Activated naive CD8-positive, alpha-beta T cell treated with anti-CD3 and anti-CD28 coated beads, Interleukin-2, amount 10 ng/mL, durations not matched to agents 7 days and 5 days (primary cell): ENCODE data around the gene PROSER3. TPM values are rescaled to one million over a fixed set of nuclear protein-coding genes. Genes with fewer than 3 reads are reported as not detected.
"Not testable (repeated sequence)": the region's sequence is repeated elsewhere in the genome, so short reads cannot be mapped to it uniquely, and the experiment has no call there.

Experiments
- ATAC-seq: fragments of 150-1000 bp; cut with Tn5 transposase; one replicate; pipeline ENCODE4 v1.10.0; 2021; ENCODE audit warnings: low read depth, moderate library complexity
- POLR2A ChIA-PET: fragments of 350-600 bp; sonication (Branson Sonifier 250); formaldehyde crosslinking; loops from one replicate; lab custom pipeline; 2021; ENCODE audit warnings: antibody characterized with exemption; lab: Charles Lee
- DNase-seq: peaks from one replicate; pipeline ENCODE4 v3.0.0; 2021
- H3K27ac Mint-ChIP-seq: one replicate; pipeline ENCODE4 v1.8.0; 2022; ENCODE audit warnings: mild to moderate bottlenecking, mixed read lengths
- H3K27me3 Mint-ChIP-seq: one replicate; pipeline ENCODE4 v1.8.0; 2022; ENCODE audit warnings: mild to moderate bottlenecking, moderate library complexity, mixed read lengths
- H3K36me3 Mint-ChIP-seq: one replicate; pipeline ENCODE4 v1.8.0; 2021; ENCODE audit warnings: mild to moderate bottlenecking, mixed read lengths
- H3K4me1 Mint-ChIP-seq: one replicate; pipeline ENCODE4 v1.8.0; 2021; ENCODE audit warnings: mixed read lengths
- H3K4me3 Mint-ChIP-seq: one replicate; pipeline ENCODE4 v1.8.0; 2022; ENCODE audit warnings: mild to moderate bottlenecking, moderate library complexity, mixed read lengths
- H3K9me3 Mint-ChIP-seq: one replicate; pipeline ENCODE4 v1.8.0; 2021; ENCODE audit warnings: mixed read lengths
- total RNA-seq, 2 experiments: library from RNA; stranded (reverse); gene quantifications; one replicate each; pipeline ENCODE4 v1.2.3, GENCODE V29; 2021

PROSER3 gene
- total RNA-seq, 2 experiments from 2014 or later = 53.0 to 59.9 TPM

DNA sequence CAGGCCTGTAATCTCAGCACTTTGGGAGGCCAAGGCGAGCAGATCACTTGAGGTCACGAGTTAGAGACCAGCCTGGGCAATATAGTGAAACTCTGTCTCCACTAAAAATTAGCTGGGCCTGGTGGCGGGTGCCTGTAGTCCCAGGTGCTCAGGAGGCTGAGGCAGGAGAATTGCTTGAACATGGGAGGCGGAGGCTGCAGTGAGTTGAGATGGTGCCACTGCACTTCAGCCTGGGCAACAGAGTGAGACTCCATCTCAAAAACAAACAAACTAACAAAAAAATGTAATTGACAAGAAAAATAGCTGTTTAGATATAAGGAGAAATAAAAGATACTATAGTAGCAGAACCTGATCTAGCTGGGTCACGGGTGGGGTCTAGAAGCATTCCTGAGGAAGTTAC is 14.4 kb downstream of the PROSER3 start:
- H3K27me3 Mint-ChIP-seq, POLR2A ChIA-PET, H3K36me3 Mint-ChIP-seq, H3K4me3 Mint-ChIP-seq, H3K9me3 Mint-ChIP-seq, DNase-seq, H3K27ac Mint-ChIP-seq, ATAC-seq: not testable (repeated sequence)
- H3K4me1 Mint-ChIP-seq = peaks cover 20% of the 10 kb centered on the region

DNA sequence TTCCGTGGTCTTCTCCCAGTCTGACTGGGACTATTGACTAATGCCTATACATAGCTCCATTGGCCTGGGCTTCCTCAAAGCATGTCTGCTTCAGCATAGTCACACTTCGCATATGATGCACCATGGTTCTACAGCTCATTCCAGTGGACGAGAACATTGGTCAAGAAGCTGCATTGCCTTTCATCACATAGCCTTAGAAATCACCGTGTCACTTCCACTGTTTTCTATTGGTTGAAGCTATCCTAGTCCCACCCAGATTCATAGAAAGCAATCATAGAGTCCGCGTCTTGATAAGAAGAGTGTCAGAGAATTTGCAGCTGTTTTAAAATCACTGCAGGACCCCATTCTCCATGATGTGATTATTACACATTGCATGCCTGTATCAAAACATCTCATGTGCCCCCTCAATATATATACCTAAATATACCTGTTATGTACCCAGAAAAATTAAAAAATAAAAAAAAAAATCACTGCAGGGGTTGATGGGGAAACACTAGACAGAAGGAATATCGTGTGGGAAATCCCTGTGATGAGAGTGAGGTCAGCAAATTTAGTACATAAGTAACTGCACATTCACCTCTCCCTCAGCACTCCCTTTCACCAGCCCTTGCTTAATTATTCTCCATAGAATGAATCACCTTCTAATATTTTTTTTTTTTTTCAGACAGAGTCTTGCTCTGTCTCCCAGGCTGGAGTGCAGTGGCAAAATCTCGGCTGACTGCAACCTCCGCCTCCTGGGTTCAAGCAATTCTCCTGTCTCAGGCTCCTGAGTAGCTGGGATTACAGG is 15.2 kb downstream of the PROSER3 start:
- H3K36me3 Mint-ChIP-seq = peaks cover 7% of the 10 kb centered on the region
- ATAC-seq (no peak), DNase-seq (no peak)
- POLR2A ChIA-PET = interaction anchor here (1.2 kb wide), 1 partner anchor 130 kb away, joined by 4 read pairs; no protein-coding TSS in a partner anchor
- H3K27ac Mint-ChIP-seq = no peak overlapping the region
- H3K4me3 Mint-ChIP-seq = no peak overlapping the region
- H3K9me3 Mint-ChIP-seq = no peaks in the 10 kb centered on the region
- H3K27me3 Mint-ChIP-seq = no peaks in the 10 kb centered on the region
- peaks cover 20% of the 10 kb centered on the region for H3K4me1 Mint-ChIP-seq

DNA sequence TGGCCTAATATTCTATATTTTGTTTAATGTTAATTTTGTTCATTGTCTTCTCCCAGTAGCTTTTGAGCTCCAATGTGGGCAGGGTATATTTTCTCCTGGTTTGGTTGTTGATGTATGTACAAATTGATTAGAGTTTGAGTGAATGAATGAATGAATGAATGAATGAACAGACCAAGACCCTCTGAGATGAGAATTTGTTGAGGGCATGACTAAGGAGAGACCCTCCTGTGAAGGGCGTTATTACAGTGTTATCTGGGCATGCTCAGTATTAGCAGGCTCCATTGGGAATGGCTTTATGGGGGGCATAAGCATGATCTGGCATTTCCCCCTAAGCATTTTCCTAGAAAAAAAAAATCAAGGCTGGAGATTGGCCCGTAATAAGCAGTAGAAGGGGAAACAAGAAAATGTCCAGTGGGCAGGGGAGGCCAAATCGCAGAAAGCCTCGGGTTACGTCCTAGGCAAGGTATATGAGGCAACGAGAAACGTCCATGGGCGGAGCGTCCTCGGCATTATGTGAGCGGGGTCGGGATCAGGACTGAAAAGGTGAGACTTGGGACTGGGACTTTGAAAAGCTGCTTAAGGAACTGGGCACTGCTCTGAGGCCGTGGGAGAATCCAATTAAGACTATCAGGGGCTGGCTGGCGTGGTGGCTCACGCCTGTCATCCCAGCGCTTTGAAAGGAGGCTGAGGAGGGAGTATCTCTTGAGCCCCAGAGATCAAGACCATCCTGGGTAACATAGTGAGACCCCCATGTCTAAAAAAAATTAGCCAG is 16.5 kb downstream of the PROSER3 start:
- POLR2A ChIA-PET = interaction anchor here (0.7 to 1.2 kb wide), 4 partner anchors 12 to 502 kb away, joined by 3 to 4 read pairs (median 4); no protein-coding TSS in a partner anchor
- DNase-seq = no peak
- H3K36me3 Mint-ChIP-seq = peaks cover 1% of the 10 kb centered on the region
- ATAC-seq = no peak
- H3K9me3 Mint-ChIP-seq = no peaks in the 10 kb centered on the region
- H3K4me1 Mint-ChIP-seq = peaks cover 22% of the 10 kb centered on the region
- no peaks in the 10 kb centered on the region for H3K27me3 Mint-ChIP-seq
- H3K27ac Mint-ChIP-seq = no peak overlapping the region
- H3K4me3 Mint-ChIP-seq = peak overlapping the region; percentile 74

GRCh38 chr19:35775046-35775297 is 17.0 kb downstream of the PROSER3 start:
- no peak for DNase-seq
- POLR2A ChIA-PET = interaction anchor here (0.7 kb wide), 2 partner anchors 13 to 502 kb away, joined by 3 to 4 read pairs; no protein-coding TSS in a partner anchor
- Mint-ChIP-seq H3K36me3 (peaks cover 1% of the 10 kb centered on the region), H3K27ac (no peak overlapping the region), H3K4me3 (peak overlapping the region; percentile 74), H3K4me1 (peaks cover 22% of the 10 kb centered on the region), H3K27me3 (no peaks in the 10 kb centered on the region), H3K9me3 (no peaks in the 10 kb centered on the region)
- ATAC-seq = no peak

GRCh38 chr19:35775298-35776101 is 17.5 kb downstream of the PROSER3 start, which contains the start of gene ARHGAP33:
Gene ARHGAP33 (plus strand): TSS chr19:35775564. CDS start chr19:35775659, 95 bp downstream.
- peak within 1 kb of the TSS; percentile 88 for H3K27ac Mint-ChIP-seq

DNA sequence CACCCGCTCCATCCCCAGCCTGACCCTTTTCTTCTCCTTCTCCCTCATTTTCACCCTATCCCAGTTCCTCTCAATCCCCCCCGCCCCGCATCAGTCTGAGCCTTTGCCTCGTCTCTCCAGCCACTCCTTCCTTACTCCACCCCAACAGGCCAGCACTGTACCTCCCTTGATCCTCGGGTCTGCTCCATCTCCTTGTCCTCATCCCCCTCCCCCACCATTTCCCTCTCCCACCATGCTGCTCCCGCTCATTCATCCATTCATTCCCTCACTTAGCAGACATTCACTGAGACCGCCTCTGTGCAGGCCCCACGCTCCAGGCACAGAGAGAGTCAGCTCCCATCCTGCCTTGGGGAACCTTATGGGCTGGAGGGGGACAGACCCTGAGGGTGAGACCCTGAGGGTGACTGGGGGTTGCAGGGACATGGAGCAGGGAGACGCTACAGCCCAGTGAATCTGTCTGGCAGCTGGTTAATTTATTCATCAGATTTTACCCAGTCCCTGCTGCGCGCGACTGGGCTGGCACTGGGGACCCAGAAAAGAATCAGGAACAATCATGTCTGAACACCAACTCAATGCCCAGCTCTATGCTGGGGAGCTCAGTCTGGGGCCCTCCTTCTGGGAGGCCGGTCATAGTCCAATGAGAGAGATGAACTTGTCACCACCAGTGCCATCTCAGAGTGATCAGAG is 18.3 kb downstream of the PROSER3 start:
- DNase-seq (no peak), ATAC-seq (no peak)
- POLR2A ChIA-PET = interaction anchor here (0.8 to 1.2 kb wide), 2 partner anchors 10 to 277 kb away, joined by 3 read pairs; partner anchors contain the start of gene THAP8
- H3K4me1 Mint-ChIP-seq = peaks cover 22% of the 10 kb centered on the region
- peak overlapping the region; percentile 95 for H3K4me3 Mint-ChIP-seq
- no peaks in the 10 kb centered on the region for H3K9me3 Mint-ChIP-seq
- H3K27ac Mint-ChIP-seq = peak overlapping the region; percentile 88
- H3K27me3 Mint-ChIP-seq = no peaks in the 10 kb centered on the region
- H3K36me3 Mint-ChIP-seq = peaks cover 4% of the 10 kb centered on the region

More at GRCh38 chr19:35775298-35776101, 17.5 kb downstream of the PROSER3 start, which contains the start of gene ARHGAP33:
- Mint-ChIP-seq H3K27me3 (no peaks in the 10 kb centered on the region), H3K9me3 (no peaks in the 10 kb centered on the region), H3K4me3 (peak within 1 kb of the TSS; percentile 95), H3K4me1 (peaks cover 22% of the 10 kb centered on the region), H3K36me3 (peaks cover 1% of the 10 kb centered on the region)
- peak; percentile 92 for ATAC-seq
- POLR2A ChIA-PET = interaction anchor here (0.7 to 1.2 kb wide), 2 partner anchors 13 to 278 kb away, joined by 3 read pairs; partner anchors contain the start of gene THAP8
- DNase-seq = peak; percentile 99

DNA sequence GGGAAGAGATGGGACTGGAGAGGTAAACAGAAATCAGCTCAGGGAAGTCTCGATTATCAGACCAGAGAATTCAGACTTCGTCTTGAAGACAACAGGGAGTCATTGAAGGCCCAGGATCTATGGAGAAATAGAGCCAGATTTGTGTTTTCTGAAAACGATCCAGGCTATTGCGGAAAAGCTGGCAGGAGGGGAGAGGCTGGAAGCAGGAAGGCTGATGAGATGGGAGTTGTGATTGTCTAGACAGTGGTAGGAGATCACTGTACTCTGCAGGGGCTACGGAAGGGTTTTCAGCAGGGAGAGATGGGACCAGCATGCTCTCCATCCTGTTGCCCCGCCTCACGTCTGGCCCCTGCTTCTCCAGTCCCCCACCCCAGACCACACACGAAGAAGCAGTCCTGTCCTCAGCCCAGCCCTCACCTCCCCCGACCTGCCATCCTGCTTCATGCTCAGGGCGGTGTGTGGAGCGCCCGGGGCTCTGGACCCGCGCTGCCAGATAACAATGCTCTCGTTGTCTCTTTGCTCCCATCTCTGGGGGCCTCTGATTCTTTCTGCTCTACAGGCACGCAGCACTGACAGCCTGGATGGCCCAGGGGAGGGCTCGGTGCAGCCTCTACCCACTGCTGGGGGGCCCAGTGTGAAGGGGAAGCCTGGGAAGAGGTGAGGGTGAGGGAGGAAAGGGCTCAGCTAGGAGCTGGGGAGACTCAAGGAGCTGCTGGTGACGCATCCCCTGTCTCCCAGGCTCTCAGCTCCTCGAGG is 19.3 kb downstream of the PROSER3 start:
- DNase-seq = no peak
- no peak for ATAC-seq
- peak overlapping the region; percentile 2 for H3K27ac Mint-ChIP-seq
- H3K4me3 Mint-ChIP-seq = peak overlapping the region; percentile 95
- POLR2A ChIA-PET = interaction anchor here (0.8 kb wide), 1 partner anchor 9 kb away, joined by 3 read pairs; no protein-coding TSS in a partner anchor
- no peaks in the 10 kb centered on the region for H3K9me3 Mint-ChIP-seq
- no peaks in the 10 kb centered on the region for H3K27me3 Mint-ChIP-seq
- peaks cover 22% of the 10 kb centered on the region for H3K4me1 Mint-ChIP-seq
- H3K36me3 Mint-ChIP-seq = peaks cover 5% of the 10 kb centered on the region

- POLR2A ChIA-PET = no interaction called here
- no peak for ATAC-seq
- Mint-ChIP-seq H3K9me3 (no peaks in the 10 kb centered on the region), H3K27ac (no peak overlapping the region), H3K4me1 (peaks cover 23% of the 10 kb centered on the region), H3K27me3 (no peaks in the 10 kb centered on the region), H3K36me3 (peaks cover 7% of the 10 kb centered on the region), H3K4me3 (no peak overlapping the region)
- no peak for DNase-seq
Observed at GRCh38 chr19:35777961-35778360, 20.0 kb downstream of the PROSER3 start.

DNA sequence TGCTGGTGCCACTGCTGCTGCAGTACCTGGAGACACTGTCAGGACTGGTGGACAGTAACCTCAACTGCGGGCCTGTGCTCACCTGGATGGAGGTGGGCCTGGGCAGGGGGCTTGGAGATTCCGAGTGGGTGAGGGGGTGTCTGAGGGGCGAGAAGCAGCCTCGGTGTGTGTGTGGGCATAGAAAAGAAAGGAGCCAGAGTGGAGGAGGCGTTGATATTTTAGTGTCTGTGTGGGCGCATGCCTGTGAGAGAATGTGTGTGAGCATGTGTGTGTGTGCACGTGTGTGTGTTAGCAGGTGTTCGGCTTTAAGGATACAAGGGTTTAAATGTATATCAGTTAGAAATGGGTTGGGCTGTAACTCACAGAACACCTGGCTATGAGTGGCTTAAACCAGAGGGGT is 21.1 kb downstream of the PROSER3 start:
- Mint-ChIP-seq H3K36me3 (peaks cover 10% of the 10 kb centered on the region), H3K27ac (no peak overlapping the region), H3K27me3 (no peaks in the 10 kb centered on the region), H3K4me3 (no peak overlapping the region), H3K4me1 (peaks cover 28% of the 10 kb centered on the region), H3K9me3 (no peaks in the 10 kb centered on the region)
- DNase-seq (no peak), ATAC-seq (no peak)
- POLR2A ChIA-PET = no interaction called here

GRCh38 chr19:35780058-35780457 is 22.1 kb downstream of the PROSER3 start:
- no peak for ATAC-seq
- no peak overlapping the region for H3K27ac Mint-ChIP-seq
- no peaks in the 10 kb centered on the region for H3K9me3 Mint-ChIP-seq

DNA sequence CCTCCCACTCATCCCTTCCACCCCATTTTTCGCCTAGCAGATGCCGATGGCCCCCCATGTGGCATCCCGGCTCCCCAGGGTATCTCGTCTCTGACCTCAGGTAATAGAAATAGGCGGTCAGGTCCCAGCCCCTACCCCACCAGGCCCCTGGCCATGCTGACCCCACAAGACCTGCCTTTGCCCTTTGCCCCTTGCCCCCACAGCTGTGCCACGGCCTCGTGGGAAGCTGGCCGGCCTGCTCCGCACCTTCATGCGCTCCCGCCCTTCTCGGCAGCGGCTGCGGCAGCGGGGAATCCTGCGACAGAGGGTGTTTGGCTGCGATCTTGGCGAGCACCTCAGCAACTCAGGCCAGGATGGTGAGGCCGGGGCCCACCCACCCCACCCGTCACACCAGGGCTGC is 22.7 kb downstream of the PROSER3 start:
- DNase-seq = no peak
- Mint-ChIP-seq H3K27ac (no peak overlapping the region), H3K4me1 (peaks cover 20% of the 10 kb centered on the region), H3K36me3 (peaks cover 10% of the 10 kb centered on the region), H3K4me3 (no peak overlapping the region), H3K9me3 (no peaks in the 10 kb centered on the region), H3K27me3 (no peaks in the 10 kb centered on the region)
- ATAC-seq = no peak
- POLR2A ChIA-PET = no interaction called here

More at GRCh38 chr19:35780058-35780457, 22.1 kb downstream of the PROSER3 start:
- Mint-ChIP-seq H3K36me3 (peaks cover 10% of the 10 kb centered on the region), H3K4me1 (peaks cover 22% of the 10 kb centered on the region), H3K4me3 (no peak overlapping the region), H3K27me3 (no peaks in the 10 kb centered on the region)
- no peak for DNase-seq
- POLR2A ChIA-PET = no interaction called here

DNA sequence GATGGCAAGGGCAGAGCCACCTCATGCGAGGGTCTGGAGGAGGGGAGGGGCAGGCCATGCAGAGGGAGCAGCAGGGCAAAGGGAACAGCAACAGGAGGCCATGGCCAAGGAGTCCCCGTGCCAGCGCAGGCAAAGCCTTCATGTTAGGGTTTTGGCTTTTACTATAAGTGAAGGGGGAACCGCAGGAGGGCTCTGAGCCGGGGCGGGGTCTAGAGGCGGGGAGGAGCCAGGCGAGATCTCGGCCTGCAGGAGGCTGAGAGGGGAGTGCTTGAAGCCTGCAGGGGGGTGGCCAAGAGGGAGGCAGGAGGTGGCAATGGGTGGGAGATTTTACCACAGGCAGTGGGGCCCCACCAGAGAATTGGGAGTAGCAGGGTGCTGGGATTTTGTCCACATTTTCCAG is 23.7 kb downstream of the PROSER3 start:
- POLR2A ChIA-PET = no interaction called here
- no peak overlapping the region for H3K4me3 Mint-ChIP-seq
- DNase-seq (no peak), ATAC-seq (no peak)
- no peaks in the 10 kb centered on the region for H3K9me3 Mint-ChIP-seq
- peaks cover 13% of the 10 kb centered on the region for H3K4me1 Mint-ChIP-seq
- H3K27ac Mint-ChIP-seq = no peak overlapping the region
- H3K36me3 Mint-ChIP-seq = peaks cover 10% of the 10 kb centered on the region
- no peaks in the 10 kb centered on the region for H3K27me3 Mint-ChIP-seq
